M059J (cell line): ENCODE data around the gene KCNT1. TPM values are rescaled to one million over a fixed set of nuclear protein-coding genes. Genes with fewer than 3 reads are reported as not detected.

Experiments
- DNase-seq: peaks from one replicate; pipeline ENCODE4 v3.0.0-alpha.2; 2012; ENCODE audit warnings: low read depth
- total RNA-seq: library from RNA; depleted of rRNA; stranded (reverse); fragments of >200 nt; shearing (Covaris generic); gene quantifications from 2 replicates; pipeline ENCODE4 v1.2.3, GENCODE V29; 2014

The KCNT1 gene
- total RNA-seq, 1 experiment from 2014 or later = not detected

DNA sequence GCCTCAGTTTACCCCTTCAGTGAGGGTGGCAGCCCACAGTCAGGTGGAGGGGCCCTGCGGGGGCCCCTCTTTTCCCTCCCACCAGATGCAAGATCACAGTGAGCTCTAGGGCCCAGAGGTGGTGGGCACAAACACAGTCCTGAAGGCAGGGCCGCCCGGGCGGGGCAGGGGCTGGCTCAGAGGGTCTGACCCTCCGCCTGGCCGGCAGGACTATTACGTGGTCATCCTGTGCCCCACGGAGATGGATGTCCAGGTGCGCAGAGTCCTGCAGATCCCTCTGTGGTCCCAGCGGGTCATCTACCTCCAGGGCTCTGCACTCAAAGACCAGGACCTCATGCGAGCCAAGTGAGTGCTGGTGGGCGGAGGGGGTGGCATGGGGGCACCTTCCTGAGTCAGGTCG lies 63.4 kb downstream of the KCNT1 start:
- no peak for DNase-seq

DNA sequence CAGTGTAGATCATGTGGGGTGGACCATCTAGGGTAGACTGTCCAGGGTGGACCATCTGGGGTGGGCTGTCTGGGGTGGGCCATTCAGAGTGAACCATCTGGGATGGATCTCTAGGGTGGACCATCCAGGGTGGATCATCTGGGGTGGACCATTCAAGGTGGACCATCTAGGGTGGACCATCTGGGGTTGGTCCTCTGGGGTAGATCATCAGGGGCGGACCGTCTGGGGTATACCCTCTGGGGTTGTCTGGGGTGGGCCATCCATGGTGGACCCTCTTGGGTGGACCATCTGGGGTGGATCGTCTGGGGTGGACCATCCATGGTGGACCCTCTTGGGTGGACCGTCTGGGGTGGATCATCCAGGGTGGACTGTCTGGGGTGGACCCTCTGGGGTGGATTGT lies 64.3 kb downstream of the KCNT1 start:
- no peak for DNase-seq

DNA sequence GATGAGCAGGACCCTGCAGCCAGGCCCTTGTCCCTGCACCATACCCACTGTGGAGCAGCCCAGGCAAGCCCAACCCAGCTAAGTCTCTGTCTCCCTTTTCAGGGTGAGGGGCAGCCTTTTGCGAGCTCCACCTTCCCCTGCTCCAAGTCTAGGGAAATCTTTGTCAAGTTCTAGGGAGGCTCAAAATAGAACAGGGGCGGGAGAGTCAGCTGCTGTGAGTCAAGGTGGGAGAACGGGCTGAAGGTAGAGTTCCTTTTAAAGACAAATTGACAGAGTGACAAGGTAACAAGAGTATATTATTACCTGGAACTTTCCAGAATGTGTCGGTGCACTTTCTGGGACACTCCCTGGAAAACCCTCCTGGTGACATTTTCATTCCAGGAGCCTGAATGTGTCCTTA lies 64.7 kb downstream of the KCNT1 start:
- no peak for DNase-seq

DNA sequence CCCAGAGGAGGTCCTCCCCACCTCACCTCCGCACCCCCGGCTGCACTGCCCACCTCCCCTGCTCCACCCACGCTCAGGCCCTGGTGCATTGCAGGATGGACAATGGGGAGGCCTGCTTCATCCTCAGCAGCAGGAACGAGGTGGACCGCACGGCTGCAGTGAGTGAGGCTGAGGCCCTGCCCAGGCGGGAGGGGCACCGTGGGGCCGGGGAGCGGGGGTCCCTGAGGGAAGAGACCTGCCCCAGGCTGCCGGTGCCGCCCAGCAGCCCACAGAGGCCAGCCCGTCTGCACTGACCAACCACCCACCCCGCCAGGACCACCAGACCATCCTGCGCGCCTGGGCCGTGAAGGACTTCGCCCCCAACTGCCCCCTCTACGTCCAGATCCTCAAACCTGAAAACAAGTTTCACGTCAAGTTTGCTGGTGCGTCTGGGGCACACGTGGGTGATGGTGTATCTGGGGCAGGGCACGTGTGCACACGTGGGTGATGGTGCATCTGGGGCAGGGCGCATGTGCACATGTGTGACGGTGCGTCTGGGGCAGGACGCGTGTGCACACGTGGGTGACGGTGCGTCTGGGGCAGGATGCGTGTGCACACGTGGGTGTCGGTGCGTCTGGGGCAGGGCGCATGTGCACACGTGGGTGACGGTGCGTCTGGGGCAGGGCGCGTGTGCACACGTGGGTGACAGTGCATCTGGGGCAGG lies 66.7 kb downstream of the KCNT1 start:
- no peak for DNase-seq

DNA sequence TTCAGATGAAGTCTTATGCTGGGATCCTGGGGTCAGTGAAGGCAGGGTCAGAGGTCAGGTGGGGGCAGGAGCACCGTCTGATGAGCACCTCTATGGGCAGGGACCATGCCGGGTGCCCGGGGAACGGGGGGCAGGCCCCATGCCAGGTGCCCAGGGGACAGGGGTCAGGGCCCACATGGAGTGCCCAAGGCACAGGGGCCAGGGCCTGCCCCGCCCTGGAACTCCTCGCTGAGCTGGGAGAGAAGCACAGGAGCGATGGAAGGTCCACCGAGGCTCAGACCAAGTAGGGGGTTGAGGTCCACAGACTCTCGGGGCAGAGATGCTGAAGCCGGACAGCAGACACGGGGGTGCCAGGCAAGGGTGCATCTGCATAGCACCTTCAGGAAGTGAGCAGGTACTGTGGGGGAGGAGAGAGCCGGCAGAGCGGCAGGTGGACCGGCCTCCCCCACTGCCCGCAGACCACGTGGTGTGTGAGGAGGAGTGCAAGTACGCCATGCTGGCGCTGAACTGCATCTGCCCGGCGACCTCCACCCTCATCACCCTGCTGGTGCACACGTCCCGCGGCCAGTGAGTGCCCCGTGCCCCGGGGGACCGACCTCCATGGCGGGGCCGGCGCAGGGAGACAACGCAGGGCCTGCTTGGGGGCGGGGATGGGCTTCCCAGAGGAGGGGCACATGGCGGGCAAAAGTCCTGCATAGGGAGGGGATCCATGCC lies 67.7 kb downstream of the KCNT1 start:
- DNase-seq = no peak

DNA sequence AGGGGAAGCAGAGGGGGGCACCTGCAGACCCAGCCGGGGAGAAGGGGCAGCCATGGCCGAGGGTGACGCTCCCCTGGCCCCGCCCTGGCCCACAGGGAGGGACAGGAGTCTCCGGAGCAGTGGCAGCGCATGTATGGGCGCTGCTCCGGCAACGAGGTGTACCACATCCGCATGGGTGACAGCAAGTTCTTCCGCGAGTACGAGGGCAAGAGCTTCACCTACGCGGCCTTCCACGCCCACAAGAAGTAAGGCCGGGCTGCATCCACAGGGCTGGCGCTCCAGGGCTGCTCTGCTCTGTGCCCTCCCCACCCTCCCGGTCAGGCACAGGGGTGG lies 68.2 kb downstream of the KCNT1 start:
- DNase-seq = no peak

DNA sequence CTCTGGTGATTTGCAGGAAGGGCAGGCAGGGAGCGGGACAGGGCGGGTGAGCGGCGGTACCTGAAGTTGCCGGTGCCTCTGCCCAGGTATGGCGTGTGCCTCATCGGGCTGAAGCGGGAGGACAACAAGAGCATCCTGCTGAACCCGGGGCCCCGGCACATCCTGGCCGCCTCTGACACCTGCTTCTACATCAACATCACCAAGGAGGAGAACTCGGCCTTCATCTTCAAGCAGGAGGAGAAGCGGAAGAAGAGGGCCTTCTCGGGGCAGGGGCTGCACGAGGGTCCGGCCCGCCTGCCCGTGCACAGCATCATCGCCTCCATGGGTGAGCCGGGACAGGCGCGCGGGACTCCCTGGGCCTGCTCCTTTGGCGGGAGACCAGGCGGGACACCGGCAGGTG lies 68.8 kb downstream of the KCNT1 start:
- no peak for DNase-seq

DNA sequence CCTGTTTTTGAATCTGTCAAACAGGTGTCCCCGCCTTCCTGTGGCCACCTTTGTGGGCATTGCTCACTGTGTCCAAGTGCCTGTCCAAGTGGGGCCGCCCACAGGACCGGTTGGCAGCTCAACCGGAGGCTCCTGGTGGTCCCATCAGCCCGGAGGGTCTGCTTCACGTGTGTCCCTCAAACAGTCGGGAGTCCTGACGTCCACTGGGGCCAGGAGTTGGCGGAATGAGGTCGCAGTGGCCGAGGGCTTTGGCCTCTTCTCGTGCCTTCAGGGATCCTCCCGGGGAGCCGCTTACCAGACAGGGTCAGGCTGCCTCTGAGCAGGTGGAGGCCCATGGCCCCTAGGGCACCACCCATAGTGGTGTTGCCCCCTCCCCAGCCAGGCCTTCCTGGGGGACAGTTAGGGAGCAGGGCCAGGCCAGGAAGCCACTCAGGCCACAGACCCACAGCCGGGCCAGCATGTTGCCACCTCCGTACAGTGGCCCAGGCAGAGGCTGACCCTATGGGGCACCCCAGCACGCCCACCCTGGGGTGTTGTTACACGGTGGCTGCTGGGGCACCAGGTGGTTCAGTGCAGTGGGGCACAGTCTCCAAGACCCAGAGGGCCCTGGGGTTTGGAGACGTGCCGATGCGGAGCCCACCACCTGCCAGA lies 69.5 kb downstream of the KCNT1 start:
- no peak for DNase-seq

DNA sequence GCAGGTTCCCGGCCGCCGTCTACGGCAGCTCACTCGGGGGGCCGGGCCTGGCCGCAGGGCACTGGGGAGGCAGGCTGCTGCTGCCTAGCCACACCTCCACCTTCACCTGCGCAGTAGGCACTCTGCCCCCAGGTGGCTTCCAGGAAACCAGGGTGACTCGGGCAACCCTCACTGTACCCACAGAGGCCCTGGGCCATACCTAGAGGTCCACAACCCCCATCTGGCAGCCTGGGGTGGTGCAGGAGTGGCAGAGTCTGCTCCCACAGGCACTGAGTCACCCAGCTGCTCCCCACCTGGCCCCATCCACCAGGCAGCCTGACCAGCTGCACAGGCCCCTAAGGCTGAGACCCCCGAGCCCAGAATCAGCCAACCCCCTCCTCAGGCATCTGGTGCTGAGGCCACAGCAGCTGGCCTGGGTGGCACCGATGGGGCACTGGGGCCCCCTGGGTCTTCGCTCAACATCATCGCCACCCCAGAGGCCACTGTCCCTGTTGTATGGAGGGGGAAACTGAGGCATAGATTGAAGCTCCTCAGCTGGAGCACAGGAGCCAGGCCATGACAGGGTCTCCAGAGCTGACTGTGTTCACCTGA lies 70.2 kb downstream of the KCNT1 start:
- no peak for DNase-seq

DNA sequence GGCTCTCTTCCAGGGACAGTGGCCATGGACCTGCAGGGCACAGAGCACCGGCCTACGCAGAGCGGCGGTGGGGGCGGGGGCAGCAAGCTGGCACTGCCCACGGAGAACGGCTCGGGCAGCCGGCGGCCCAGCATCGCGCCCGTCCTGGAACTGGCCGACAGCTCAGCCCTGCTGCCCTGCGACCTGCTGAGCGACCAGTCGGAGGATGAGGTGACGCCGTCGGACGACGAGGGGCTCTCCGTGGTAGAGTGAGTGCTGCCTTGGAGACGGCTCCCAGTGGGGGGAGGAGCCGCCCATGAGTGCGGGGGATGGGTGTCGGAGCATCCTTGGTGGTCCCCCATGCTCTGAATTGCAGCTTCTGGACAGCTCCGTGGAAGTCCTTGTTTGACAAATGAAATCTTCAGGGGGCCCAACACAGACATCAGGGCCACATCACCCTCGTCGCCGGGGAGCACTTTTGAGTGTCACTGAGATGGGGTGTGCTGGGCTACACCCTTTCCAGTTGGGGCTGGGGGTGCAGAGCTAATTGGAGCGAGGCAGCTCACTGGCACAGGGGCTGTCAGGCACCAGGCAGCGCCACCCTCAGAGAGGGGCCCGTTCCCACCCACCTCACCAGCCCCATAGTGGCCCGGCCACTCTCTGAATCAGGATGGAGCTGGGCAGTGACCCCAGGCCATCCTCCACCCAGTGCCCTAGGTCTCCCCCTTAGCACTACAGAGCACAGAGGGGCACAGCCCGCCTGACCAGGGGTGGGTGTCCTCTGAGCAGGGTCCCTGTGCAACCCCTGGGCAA lies 70.9 kb downstream of the KCNT1 start:
- DNase-seq = no peak

DNA sequence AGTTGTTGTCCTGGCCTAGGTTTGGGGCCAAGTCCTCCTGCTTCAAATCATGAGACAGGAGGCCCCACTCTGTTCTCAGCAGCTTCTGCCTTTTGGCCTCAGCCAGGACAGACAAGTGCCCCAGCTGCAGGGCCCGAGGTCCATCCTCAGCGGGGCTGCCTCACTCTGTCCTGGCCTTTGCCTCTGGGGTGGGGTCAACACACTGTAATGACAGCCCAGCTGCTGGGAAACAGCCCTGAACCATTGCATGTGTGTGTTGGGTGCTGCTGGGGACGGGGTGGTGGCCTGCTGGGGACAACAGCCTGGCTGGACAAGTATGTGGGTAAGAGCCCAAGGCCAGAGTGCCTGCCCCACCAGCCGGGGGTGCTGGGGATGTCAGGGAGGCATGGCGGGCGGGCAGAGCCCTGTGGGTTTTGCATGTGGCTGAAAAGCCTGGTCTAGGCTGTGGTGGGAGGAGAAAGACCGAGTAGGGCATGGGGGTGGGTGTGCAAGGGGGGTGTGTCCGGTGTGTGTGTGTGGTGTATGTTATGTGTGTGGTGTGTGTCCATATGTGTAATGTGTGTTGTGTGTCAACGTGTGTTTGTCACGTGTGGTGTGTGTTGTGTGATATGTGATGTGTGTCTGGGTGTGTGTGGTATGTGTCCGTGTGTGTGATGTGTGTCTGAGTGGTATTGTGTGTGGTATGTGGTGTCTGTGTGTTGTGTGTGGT lies 71.7 kb downstream of the KCNT1 start:
- no peak for DNase-seq

DNA sequence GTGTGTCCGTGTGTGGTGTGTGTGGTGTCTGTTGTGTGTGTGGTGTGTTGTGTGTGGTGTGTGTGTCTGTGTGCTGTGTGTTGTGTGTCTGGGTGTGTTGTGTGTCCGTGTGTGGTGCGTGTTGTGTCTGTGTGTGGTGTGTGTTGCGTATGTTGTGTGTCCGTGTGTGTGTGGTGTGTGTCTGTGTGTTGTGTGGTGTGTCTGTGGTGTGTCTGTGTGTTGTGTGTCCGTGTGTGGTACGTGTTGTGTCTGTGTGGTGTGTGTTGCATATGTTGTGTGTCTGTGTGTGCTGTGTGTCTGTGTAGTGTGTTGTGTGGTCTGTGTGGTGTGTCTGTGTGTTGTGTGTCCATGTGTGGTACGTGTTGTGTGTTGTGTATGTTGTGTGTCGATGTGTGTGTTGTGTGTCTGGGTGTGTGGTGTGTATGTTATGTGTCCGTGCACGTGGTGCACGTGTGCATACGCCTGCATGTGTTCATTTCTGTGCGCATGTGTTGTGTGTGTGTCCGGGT lies 72.3 kb downstream of the KCNT1 start:
- DNase-seq = no peak

DNA sequence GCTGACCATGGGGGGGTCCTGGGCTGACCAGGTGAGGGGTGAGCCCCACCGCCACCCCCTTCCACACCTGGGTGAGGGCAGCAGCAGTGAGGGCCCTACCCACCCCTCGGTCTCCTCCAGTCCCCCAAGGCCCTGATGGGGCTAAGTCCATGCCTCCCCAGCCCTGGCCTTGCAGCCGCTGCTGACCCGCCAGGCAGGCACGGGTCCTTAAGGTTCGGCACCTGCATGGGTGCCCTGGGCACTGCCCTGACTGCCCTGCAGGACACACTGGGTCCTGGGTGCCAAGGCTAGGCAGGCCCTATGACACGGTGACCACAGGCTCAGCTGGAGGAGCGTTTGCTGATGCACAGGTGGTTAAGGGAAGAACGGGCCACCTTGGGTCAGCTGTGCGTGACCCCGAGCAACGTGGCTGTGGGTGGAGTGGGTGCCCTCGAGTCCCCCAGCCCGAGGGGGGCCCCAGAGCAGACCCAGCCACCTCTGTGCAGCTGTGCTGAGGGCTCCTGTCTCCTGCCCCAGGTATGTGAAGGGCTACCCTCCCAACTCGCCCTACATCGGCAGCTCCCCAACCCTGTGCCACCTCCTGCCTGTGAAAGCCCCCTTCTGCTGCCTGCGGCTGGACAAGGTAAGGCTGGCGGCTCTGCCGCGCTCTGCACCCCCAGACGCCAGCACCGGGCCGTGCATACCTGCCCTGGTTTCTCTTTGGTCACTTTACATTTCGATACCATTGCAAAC lies 73.0 kb downstream of the KCNT1 start:
- no peak for DNase-seq

DNA sequence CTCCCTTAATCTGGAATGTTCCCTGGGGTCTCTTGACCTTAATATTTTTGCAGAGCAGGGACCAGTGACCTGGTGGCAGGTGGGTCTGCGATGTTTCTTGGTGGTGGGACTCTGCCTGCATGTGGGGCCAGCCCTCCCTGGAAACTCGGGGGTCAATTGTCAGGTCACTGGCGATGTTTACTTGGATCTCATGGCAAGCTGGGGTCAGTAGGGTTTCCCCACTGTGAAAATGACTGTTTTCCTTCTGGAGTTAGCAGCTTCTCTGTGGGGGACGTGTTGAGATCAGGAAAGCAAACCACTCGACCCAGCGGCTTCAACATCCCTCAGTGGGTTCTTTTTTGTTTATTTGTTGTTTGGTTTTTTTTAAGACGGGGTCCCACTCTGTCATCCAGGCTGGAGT lies 73.9 kb downstream of the KCNT1 start:
- DNase-seq = no peak

DNA sequence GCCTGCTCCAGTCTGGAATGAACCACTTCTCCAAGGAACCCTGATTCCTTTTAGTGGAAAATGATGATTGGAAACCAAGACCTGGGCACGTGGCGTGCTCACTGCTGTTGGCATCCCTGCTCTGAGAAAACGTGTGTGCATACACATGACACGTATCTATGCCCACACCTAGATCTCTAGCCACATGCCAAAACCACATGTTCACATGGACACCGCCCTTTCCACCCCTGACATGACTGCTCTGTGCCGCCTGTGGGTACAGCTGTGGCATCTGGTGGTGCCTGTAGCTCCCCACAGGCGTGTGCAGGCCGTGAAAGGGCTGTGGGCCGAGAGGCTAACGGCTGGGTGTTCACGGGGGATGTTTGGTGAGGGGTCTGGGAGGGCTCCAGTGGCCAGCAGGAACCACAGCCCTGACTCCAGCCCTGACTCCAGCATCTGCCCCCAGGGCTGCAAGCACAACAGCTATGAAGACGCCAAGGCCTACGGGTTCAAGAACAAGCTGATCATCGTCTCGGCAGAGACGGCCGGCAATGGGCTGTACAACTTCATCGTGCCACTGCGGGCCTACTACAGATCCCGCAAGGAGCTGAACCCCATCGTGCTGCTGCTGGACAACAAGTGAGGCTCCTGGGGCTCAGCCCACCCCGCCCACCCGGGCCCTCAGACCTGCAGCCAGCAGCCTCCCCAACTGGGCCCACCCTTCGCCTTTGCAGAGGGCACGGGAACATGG lies 75.1 kb downstream of the KCNT1 start:
- no peak for DNase-seq

DNA sequence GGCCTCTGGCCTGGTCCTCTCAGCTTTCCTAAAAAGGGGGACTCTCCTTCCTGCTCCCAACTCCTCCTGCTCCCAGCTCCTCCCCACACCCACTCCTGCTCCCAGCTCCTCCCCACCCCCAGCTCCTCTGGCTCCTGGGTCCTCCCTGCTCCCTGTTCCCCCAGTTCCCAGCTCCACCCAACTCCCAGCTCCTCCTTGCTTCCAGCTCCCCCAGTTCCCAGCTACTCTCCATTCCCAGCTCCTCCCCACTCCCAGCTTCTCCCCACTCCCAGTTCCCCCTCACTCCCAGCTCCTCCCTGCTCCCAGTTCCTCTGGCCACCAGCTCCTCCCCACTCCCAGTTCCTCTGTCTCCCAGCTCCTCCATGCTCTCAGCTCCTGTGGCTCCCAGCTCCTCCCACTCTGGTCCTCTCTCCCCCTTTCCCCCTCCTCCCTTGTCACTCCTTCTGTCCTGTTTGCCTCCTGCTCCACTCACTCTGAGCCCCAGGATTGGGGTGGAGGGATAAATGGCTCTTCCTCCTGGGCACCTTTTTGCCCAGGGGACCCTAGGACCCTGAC lies 75.7 kb downstream of the KCNT1 start:
- DNase-seq = no peak

DNA sequence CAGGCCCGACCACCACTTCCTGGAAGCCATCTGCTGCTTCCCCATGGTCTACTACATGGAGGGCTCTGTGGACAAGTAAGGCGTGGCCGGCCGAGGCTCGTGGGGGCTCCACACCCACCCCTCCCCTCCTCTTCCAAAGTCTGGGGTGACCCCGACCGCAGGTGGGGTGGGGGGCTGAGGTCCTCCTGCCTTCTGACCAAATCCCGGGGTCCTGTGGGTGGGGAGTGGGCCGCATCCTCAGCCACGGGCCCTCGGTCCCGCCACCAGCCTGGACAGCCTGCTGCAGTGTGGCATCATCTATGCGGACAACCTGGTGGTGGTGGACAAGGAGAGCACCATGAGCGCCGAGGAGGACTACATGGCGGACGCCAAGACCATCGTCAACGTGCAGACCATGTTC lies 76.4 kb downstream of the KCNT1 start:
- DNase-seq = no peak

DNA sequence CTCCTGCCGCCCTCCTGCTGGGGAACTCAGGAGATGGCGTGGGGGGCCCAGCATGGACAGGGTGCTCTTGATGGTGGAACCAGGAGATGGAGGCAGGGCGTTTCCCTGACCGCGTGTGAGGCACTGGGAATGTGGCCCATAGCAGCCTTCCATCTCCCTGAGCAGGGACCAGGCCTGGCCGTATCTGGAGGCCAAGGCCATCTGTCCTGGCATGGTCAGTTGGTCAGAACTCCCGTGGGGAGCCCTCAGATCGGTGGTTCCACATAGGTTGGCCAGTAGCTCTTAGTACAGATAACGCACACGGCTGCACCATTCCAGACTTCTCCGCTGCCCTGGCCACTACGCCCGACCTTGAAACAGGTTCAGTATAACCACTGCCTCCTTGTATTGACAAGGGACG lies 77.6 kb downstream of the KCNT1 start:
- no peak for DNase-seq

DNA sequence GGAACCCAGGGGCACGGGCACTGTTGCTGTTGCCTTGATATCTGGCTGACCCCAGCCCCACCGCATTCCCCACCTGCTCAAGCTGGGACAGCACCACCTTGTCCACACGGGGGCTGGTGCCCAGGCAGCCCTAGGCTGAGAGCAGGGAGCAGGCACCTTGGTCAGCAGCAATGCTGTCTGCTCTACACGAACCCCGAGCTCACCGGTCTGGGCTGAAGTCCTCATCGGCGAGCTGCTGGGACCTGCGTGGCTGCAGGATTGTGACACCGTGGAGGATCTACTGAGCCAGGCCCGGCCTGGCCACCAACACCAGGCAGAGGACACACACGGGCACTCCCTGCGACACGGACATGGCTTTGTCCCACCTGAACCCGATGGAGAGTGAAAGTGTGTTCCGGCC lies 78.1 kb downstream of the KCNT1 start:
- no peak for DNase-seq

DNA sequence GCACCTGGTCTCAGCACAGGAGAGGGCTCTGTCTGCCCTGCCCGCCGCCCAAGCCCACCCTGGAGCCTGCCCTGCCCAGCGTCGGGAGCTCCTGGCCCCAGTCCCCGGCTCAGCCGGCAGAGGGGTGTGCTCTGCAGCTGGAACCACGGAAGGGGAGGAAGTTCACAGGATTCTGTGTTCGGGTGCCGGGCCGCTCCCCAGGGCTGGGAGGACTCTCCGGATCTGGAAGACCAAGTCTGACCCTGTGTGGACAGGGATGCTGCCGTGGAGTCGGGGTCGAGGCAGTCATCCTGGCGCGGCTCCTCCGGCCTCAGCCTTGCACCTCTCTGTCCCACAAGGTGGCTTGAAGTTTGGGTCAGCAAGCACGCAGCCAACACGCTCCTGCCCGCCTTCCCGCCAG lies 78.6 kb downstream of the KCNT1 start:
- no peak for DNase-seq
